Nephron progenitor cell (in vitro differentiated cells): ENCODE measurements around the gene SCYL2.

ENCODE experiments used
- DNase-seq: peaks from one replicate; pipeline ENCODE4 v3.0.0; 2021
- H3K27ac Mint-ChIP-seq: 2 replicates; pipeline ENCODE4 v1.8.0; 2021; ENCODE audit warnings: mild to moderate bottlenecking, moderate library complexity, mixed read lengths
- H3K27me3 Mint-ChIP-seq: 2 replicates; pipeline ENCODE4 v1.8.0; 2021; ENCODE audit warnings: mild to moderate bottlenecking, low read depth, mixed read lengths; ENCODE audit not compliant: poor library complexity
- H3K36me3 Mint-ChIP-seq: 2 replicates; pipeline ENCODE4 v1.8.0; 2021; ENCODE audit warnings: low read depth, mixed read lengths
- H3K4me1 Mint-ChIP-seq: 2 replicates; pipeline ENCODE4 v1.8.0; 2021; ENCODE audit warnings: mixed read lengths
- H3K4me3 Mint-ChIP-seq: 2 replicates; pipeline ENCODE4 v1.8.0; 2021; ENCODE audit warnings: mild to moderate bottlenecking, moderate library complexity, mixed read lengths
- H3K9me3 Mint-ChIP-seq: 2 replicates; pipeline ENCODE4 v1.8.0; 2021; ENCODE audit warnings: mild to moderate bottlenecking, moderate library complexity, mixed read lengths
- TF ChIP-seq, protein P1 (sequence below): fragments of 200-600 bp; sonication (generic); IDR thresholded peaks from 2 replicates; pipeline ENCODE4 v1.5.0; 2021; ENCODE audit warnings: antibody characterized with exemption

Gene SCYL2

GRCh38 chr12:100266585-100266834 is 467 bp upstream of the SCYL2 start:
- Mint-ChIP-seq H3K27ac (peak overlapping the region; percentile 100), H3K36me3 (peaks cover 4% of the 10 kb centered on the region), H3K27me3 (peaks cover 2% of the 10 kb centered on the region), H3K4me1 (peaks cover 32% of the 10 kb centered on the region), H3K9me3 (no peaks in the 10 kb centered on the region), H3K4me3 (peak overlapping the region; percentile 99)
- peak; percentile 98 for DNase-seq
- TF ChIP-seq, protein P1, sequence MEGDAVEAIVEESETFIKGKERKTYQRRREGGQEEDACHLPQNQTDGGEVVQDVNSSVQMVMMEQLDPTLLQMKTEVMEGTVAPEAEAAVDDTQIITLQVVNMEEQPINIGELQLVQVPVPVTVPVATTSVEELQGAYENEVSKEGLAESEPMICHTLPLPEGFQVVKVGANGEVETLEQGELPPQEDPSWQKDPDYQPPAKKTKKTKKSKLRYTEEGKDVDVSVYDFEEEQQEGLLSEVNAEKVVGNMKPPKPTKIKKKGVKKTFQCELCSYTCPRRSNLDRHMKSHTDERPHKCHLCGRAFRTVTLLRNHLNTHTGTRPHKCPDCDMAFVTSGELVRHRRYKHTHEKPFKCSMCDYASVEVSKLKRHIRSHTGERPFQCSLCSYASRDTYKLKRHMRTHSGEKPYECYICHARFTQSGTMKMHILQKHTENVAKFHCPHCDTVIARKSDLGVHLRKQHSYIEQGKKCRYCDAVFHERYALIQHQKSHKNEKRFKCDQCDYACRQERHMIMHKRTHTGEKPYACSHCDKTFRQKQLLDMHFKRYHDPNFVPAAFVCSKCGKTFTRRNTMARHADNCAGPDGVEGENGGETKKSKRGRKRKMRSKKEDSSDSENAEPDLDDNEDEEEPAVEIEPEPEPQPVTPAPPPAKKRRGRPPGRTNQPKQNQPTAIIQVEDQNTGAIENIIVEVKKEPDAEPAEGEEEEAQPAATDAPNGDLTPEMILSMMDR: no peak

GRCh38 chr12:100267603-100268281 is 765 bp downstream of the SCYL2 start:
- no peak for DNase-seq
- peaks cover 32% of the 10 kb centered on the region for H3K4me1 Mint-ChIP-seq
- TF ChIP-seq, protein P1: no peak
- H3K4me3 Mint-ChIP-seq: peak overlapping the region; percentile 99
- peak overlapping the region; percentile 90 for H3K27ac Mint-ChIP-seq
- H3K27me3 Mint-ChIP-seq: peaks cover 2% of the 10 kb centered on the region
- peaks cover 4% of the 10 kb centered on the region for H3K36me3 Mint-ChIP-seq
- H3K9me3 Mint-ChIP-seq: no peaks in the 10 kb centered on the region

GRCh38 chr12:100268835-100269564 is 2.0 kb downstream of the SCYL2 start:
- Mint-ChIP-seq H3K9me3 (no peaks in the 10 kb centered on the region), H3K36me3 (peaks cover 9% of the 10 kb centered on the region), H3K4me1 (peaks cover 32% of the 10 kb centered on the region), H3K27me3 (peaks cover 2% of the 10 kb centered on the region), H3K27ac (no peak overlapping the region), H3K4me3 (peak overlapping the region; percentile 99)
- TF ChIP-seq, protein P1: no peak
- no peak for DNase-seq

GRCh38 chr12:100273782-100274181 is 6.8 kb downstream of the SCYL2 start:
- H3K4me3 Mint-ChIP-seq: no peak overlapping the region
- H3K4me1 Mint-ChIP-seq: peaks cover 14% of the 10 kb centered on the region
- H3K9me3 Mint-ChIP-seq: peaks cover 4% of the 10 kb centered on the region
- TF ChIP-seq, protein P1: no peak
- H3K36me3 Mint-ChIP-seq: peaks cover 42% of the 10 kb centered on the region
- no peaks in the 10 kb centered on the region for H3K27me3 Mint-ChIP-seq
- DNase-seq: no peak
- no peak overlapping the region for H3K27ac Mint-ChIP-seq

DNA sequence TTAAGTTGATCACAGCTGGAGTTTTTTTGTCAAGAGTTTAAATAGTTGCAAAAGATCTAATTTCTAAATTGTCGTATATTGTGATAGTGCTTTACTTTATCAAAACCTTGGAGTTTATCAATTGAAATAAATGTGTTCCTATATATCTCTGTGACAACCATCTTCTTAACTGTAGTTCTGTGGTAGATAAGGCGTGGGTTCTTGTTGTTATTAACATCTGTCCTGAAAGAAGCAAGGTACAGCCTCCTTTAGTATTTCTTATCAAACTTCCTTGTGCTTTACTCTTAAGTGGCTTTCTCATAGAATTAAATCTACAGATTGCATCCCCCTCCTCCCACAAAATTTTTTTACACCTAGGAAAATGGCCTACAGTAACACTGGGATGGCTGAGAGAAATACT is 7.3 kb downstream of the SCYL2 start:
- H3K27me3 Mint-ChIP-seq: no peaks in the 10 kb centered on the region
- peaks cover 45% of the 10 kb centered on the region for H3K36me3 Mint-ChIP-seq
- H3K4me1 Mint-ChIP-seq: peaks cover 10% of the 10 kb centered on the region
- TF ChIP-seq, protein P1: no peak
- H3K4me3 Mint-ChIP-seq: no peak overlapping the region
- DNase-seq: no peak
- no peak overlapping the region for H3K27ac Mint-ChIP-seq
- H3K9me3 Mint-ChIP-seq: peaks cover 4% of the 10 kb centered on the region

- Mint-ChIP-seq H3K9me3 (peaks cover 4% of the 10 kb centered on the region), H3K4me3 (no peak overlapping the region), H3K4me1 (peaks cover 10% of the 10 kb centered on the region), H3K27me3 (no peaks in the 10 kb centered on the region), H3K36me3 (peaks cover 45% of the 10 kb centered on the region), H3K27ac (no peak overlapping the region)
- no peak for DNase-seq
- TF ChIP-seq, protein P1: no peak
Measured at GRCh38 chr12:100279159-100279558, 12.2 kb downstream of the SCYL2 start.
